GM18508 (cell line): ENCODE data around the gene L1TD1.
"Not testable (repeated sequence)": the region's sequence is repeated elsewhere in the genome, so short reads cannot be mapped to it uniquely, and the experiment has no call there.

Experiments
- ATAC-seq: cut with Tn5 transposase; IDR thresholded peaks from one replicate; pipeline ENCODE4 v1.9.1; 2021; ENCODE audit warnings: moderate number of reproducible peaks; ENCODE audit not compliant: insufficient read depth, unreplicated experiment

The L1TD1 gene

DNA sequence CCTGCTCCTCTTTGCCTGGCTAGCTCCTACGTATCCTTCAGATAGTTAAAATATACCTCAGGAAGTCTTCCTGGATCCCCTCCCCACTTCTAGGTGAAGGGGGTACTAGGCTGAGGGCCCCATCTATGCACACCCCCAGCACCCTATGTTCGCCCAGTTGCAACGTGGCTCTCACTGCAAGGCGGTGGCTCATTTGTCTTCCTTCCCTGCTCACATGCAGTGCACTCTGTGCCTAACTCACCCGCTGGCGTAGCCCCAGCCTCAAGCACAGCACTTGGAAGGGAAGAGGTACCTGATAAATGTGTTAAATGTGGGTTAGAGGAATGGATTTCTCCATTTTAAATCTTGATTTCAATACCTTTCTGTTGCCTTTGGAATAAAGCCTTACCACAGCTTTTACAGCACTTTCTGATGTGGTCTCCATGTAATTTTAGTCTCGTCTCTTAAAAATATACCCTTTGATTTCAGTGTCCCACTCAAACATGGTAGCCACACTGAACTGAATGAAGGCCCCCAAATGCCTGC lies 39.3 kb downstream of the L1TD1 start:
- ATAC-seq = no peak

DNA sequence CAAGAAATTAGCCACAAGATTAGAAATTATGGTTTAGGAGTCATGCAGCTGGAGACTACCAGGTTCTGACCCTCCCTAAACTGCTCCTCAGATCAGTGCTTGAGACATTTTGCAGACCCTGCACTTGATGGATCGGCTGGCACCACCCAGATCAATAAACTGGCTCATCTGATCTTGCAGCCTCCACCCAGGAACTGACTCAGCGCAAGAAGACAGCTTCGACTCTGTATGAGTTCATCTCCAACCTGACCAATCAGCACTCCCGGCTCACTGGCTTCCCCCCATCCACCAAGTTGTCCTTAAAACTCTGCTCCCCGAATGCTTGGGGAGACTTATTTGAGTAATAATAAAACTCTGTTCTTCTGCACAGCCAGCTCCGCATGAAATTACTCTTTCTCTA lies 40.0 kb downstream of the L1TD1 start:
- no peak for ATAC-seq

DNA sequence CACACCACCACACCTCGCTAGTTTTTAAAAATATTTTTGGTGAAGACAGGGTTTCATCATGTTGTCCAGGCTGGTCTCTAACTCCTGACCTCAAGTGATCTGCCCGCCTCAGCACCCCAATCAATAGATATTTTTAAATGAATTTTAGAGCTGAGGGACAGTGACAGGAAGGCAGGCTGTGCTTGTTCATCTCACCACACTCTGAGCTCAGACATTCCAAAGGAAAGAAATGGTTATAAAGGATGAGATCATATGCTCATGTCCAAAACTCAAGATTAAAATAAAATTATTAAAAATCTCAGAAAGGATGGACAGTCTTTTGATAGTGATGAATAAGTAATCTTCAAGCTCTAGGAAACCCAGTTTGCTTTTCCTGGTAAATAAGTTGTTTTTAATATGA lies 40.9 kb downstream of the L1TD1 start:
- ATAC-seq = no peak

DNA sequence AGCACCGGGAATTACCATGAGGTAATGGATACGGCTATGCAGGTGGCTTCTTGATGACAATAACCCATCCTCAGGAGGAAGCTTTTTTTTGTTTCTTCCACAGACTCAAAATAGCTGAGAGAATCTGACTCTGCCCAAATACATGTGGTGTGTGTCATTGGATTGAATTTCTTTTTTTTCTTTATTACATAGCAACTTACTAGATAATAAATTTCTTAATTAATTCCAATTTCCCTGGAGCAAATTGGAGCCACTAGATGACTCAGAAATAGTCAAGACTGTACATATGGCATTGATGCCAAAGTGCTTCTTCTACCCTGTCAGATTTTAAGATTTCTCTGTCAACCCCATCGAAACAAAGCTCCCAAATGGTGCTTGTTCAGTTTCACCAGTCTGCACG lies 42.7 kb downstream of the L1TD1 start:
- no peak for ATAC-seq

DNA sequence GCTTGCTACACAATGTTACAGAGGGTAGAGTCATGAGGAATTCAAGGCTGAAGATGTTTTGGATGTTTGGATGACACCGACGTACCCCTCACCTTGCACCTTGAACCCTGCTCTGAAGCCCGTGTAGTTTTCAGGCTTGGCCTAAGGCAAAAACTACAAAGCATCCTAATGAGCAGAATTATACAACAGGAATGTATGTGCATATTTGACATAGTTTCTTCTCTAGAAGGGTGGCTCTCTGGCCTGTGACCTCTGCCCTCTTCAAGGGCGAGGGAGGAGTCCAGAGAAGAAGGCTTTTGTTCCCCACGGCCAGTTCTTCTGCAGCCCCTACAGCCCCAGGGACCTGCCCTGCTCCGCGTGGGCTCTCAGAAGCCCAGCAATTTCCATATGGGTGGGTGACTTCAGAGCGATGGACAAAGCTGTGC lies 43.3 kb downstream of the L1TD1 start:
- no peak for ATAC-seq

DNA sequence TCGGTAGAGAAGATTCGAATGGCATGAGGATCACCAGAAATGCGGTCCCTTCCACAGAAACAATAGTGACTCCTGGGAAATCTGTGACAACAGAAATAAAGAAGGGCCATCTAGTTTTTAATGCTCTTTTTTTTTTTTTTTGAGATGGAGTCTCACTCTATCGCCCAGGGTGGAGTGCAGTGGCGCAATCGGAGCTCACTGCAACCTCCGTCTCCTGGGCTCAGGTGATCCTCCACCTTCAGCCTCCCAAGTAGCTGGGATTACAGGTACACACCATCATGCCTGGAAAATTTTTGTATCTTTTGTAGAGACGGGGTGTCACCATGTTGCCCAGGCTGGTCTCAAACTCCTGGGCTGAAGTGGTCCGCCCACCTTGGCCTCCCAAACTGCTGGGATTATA lies 43.9 kb downstream of the L1TD1 start:
- ATAC-seq = no peak

DNA sequence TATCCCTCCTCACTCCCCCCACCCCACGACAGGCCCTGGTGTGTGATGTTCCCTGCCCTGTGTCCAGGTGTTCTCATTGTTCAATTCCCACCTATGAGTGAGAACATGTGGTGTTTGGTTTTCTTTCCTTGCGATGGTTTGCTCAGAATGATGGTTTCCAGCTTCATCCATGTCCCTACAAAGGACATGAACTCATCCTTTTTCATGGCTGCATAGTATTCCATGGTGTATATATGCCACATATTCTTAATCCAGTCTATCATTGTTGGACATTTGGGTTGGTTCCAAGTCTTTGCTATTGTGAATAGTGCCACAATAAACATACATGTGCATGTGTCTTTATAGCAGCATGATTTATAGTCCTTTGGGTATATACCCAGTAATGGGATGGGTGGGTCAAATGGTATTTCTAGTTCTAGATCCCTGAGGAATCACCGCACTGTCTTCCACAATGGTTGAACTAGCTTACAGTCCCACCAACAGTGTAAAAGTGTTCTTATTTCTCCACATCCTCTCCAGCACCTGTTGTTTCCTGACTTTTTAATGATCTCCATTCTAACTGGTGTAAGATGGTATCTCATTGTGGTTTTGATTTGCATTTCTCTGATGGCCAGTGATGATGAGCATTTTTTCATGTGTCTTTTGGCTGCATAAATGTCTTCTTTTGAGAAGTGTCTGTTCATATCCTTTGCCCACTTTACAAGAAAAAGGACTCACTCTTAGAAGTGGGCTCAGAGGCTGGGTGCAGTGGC lies 45.2 kb downstream of the L1TD1 start:
- not testable (repeated sequence) for ATAC-seq

DNA sequence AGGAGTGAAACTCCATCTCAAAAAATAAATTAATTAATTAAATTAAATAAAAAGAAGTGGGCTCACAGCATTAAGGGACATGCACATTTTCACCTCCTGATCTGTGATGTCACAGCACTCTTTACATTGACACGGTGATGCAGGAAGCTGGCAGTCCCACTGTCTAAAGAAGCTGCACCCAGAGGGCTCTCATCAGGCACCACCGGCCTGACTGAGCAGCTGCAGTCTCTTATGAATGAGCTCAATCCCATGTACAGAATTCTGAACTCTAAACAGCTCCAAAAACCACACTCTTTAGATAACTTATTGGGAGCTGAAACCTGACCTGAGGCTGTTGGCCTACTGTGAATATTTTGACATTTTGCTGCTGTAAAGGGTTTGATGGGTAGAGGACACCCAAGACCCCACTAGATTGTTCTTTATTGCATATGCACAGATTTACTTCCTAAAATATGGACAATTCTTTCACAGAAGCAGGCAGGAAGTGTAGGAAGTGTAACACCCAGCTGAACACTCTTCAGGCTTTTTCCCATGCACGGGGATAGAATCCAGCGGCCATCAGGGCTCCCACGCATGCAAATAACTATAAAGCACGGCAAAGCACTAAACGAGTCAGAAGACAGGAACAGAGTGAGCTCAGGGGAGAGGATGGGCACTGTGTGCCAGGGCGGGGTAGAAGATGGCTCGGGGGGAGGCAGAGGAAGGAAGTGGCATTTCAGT lies 46.2 kb downstream of the L1TD1 start:
- ATAC-seq = no peak

DNA sequence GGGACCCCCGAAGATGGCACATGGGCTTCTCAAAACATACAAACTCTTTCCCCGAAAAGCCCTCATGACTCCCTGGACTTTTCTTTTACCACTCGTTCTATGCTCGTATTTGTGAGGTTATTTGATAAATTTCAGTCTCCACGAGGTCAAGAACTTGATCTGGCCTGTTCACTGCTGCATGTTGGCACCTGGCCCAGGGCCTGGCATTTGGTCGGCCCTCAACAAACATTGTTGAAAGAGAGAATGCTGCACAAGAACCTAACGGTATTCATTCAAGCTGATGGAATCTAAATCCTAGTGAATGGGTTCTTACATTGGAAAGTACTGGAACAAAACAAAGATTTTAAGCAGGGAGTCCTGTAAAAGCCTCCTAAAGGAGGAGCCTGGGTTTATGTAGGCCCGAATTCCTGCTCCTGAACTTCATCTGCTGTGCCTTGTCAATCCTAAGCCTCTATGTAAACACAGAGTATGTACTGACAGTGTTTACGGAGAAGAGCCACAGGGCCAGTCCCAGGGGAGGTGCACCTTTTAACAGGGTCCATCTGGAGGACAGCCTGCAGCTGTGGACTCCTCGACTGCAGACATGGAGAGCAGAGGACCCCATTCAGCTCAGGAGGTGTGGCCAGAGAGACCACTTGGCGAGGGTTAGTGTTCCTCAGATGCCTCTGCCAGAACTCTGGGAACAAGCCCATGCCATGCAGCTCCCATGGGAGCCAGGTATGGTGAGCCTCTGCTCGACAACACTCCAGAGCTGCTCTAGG lies 46.9 kb downstream of the L1TD1 start:
- ATAC-seq = no peak

DNA sequence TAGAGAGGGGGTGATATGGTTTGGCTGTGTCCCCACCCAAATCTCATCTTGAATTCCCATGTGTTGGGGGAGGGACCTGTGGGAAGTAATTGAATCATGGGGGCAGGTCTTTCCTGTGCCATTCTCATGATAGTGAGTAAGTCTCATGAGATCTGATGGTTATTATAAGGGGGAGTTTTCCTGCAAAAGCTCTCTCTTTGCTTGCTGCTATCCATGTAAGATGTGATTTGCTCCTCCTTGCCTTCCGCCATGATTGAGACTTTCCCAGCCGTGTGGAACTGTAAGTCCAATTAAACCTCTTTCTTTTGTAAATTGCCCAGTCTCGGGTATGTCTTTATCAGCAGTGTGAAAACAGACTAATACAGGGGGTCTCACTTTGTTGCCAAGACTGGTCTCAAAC lies 49.7 kb downstream of the L1TD1 start:
- ATAC-seq = not testable (repeated sequence)

DNA sequence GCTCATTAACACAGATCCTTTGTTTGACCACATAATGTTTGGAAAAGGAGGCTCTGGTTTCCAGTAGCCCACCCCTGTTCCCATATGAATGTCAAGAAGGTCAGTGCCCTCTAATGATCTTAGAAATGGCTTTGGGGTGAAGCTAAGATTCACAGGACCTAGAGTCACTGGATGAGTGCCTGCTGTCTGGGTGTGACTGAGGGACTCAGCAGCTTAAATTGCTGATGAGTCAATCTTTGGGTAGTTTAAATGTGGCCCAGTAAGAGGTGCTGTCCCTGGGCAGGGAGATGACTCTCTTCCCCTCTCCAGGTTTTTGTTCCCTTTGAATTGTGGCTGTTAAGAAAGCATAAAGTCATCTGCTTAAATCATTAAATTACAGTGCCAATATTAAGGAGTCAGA lies 50.6 kb downstream of the L1TD1 start:
- ATAC-seq = no peak

DNA sequence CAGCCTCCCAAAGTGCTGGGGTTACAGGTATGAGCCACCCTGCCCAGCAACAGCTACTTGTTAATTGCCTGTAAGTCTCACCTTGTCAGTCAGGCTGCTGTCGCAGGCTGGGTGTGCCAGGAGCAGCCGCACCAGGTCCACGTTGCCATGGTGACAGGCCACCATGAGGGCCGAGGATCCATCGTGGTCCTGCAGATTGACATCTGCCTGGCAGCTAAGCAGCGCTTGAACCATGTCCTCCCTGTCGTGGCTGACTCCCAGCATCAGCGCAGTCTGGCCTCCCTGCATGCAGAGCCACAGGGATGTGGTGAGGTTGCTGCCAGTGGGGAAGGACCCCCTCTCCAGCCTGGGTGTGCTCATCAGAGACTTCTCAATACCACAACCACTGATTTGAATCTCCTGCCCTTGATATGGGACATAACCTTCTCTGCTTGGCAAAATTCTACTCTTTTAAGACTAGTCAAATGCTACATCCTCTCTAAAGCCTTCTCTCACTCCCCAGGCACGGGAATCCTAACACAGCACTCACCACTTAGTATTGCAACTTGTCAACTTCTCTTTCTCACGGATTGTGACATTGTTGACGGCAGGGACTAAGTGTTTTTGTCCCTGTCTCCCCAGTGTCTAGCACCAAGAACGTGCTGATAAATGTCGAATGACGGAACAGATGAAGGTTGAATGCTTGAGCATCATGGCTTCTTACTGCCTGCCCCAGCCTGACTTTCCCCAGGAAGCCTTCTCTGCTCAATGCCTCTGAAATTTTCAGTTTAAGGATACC lies 52.9 kb downstream of the L1TD1 start:
- ATAC-seq = no peak

DNA sequence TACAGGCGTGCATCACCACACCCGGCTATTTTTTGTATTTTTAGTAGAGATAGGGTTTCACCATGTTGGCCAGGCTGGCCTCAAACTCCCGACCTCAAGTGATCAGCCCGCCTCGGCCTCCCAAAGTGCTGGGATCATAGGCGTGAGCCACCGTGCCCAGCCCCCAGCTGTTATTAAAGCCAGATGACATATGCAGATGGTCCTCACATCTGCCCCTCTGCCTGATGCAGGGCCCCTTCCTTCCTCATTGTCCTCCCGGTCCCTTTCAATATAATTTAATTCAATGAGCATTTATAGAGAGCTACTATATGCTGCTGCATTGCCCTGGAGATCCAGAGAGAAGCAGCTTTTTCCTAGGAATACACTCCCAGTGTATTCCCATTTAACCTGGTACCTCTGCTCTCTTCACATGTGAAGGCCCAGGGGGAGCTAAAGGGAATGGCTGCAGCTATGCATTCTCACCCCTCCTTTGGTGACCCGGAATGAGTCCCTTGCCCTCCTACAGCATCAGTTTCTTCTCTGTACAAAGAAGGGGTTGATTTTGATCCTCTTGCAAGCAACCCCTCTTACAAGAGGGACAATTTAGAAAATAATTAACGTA lies 55.6 kb downstream of the L1TD1 start:
- no peak for ATAC-seq

DNA sequence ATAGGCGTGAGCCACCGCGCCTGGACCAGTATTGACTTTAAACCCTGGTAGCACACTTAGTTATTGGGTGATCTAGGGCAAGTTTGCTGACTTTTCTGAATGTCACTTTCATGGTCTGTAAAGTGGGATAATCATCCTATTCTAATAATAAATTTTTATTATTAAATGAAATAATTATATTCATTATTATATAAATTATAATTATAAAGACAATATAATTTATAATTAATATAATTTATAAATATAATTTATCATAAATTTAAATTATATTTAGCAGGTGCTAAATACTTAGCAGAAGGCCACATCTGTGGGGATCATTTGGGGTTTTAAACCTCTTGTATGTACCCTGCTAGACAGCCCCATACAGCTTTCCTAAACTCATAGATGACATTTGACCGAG lies 64.9 kb downstream of the L1TD1 start:
- no peak for ATAC-seq

DNA sequence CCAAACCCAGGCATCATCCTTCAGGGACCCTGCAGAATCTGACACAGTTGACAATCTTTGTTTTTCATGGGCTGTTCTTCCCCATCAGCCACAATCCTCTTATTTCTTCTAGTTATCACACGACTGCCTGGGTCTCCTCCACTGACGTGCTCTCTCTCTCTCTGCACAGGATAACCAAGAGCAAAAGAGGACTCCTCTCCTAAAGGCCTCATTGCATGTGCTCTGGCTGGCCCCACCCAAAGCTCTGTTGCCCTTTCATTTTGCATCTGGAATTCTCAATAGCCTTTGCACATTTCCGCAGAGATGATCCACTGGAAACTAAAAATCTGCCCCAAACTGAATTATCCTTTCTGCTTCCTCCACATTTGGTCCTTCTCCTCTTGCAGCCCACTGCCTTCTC lies 66.0 kb downstream of the L1TD1 start:
- ATAC-seq = no peak
